HepG2 (cell line): Measurements from ENCODE around the gene ESR2. TPM values are rescaled to one million over a fixed set of nuclear protein-coding genes. Genes with fewer than 3 reads are reported as not detected.

Experiments
- ATAC-seq: fragments of 200-7000 bp; cut with Tn5 transposase; 3 replicates; pipeline ENCODE4 v1.9.1; 2020; ENCODE audit warnings: mild to moderate bottlenecking, moderate library complexity
- BruUV-seq: library from RNA; stranded (reverse); fragments of 400-500 nt; replicated peaks from 2 replicates; lab custom pipeline; 2021; lab: Mats Ljungman, UMichigan
- CTCF ChIA-PET: fragments of 300-600 bp; formaldehyde crosslinking; extraction: SDS; loops from one replicate; lab custom pipeline; 2021; ENCODE audit warnings: low total read pairs, inconsistent platforms, low intra/inter-chr PET ratio; lab: Yijun Ruan, JAX
- POLR2A ChIA-PET: fragments of 350-600 bp; sonication (Branson Sonifier 250); formaldehyde crosslinking; loops from one replicate; lab custom pipeline; 2020; ENCODE audit warnings: antibody characterized with exemption, inconsistent platforms; lab: Yijun Ruan, JAX
- DNase-seq: peaks from one replicate; pipeline ENCODE4 v3.0.0-alpha.2; 2015; ENCODE audit warnings: low spot score
- FAIRE-seq: peaks from 3 replicates; lab custom pipeline; 2011; peaks lifted over from hg19 to GRCh38; lab: Jason Lieb, UNC
- H2AFZ ChIP-seq: one replicate; pipeline ENCODE4 v1.6.1; 2011; ENCODE audit warnings: low read length, inconsistent platforms
- H3K27ac ChIP-seq: fragments of 300-600 bp; 3 replicates; pipeline ENCODE4 v1.8.0; 2011; ENCODE audit warnings: mixed run types, mild to moderate bottlenecking, mixed read lengths, low read length, inconsistent platforms; ENCODE audit not compliant: insufficient read depth; ENCODE audit errors: extremely low read length
- H3K27me3 ChIP-seq, 2 experiments: fragments of 200-600 bp in 1 of 2; 2 replicates in 1 of 2; 3 replicates in 1 of 2; pipeline versions ENCODE4 v1.6.0 to v1.8.0; 2011; ENCODE audit warnings: low read length in 2 of 2, mild to moderate bottlenecking in 2 of 2, moderate library complexity in 2 of 2, inconsistent platforms in 1 of 2; ENCODE audit not compliant: insufficient read depth in 2 of 2, control insufficient read depth in 1 of 2
- H3K36me3 ChIP-seq, 2 experiments: fragments of 200-600 bp in 1 of 2; replicated peaks in 1 of 2; 2 replicates in 1 of 2; 3 replicates in 1 of 2; pipeline versions ENCODE4 v1.5.1 to v1.8.0; 2011; ENCODE audit warnings: low read length in 2 of 2, inconsistent platforms in 1 of 2; ENCODE audit not compliant: insufficient read depth in 2 of 2, control insufficient read depth in 1 of 2
- H3K4me1 ChIP-seq: 2 replicates; pipeline ENCODE4 v1.5.1; 2012; ENCODE audit warnings: low read length, inconsistent platforms; ENCODE audit not compliant: insufficient read depth
- H3K4me2 ChIP-seq: 2 replicates; pipeline ENCODE4 v1.6.0; 2011; ENCODE audit warnings: low read depth, low read length, inconsistent platforms
- H3K4me3 ChIP-seq, 3 experiments: fragments of 200-600 bp in 1 of 3; sonication (generic), shearing (Covaris generic) in 1 of 3; replicated peaks in 1 of 3; 2 replicates each; pipeline ENCODE4 v1.5.1; 2011 to 2016; ENCODE audit warnings: low read length in 3 of 3, inconsistent platforms in 2 of 3, low read depth in 2 of 3, mild to moderate bottlenecking in 2 of 3, control low read depth in 1 of 3, mixed read lengths in 1 of 3; ENCODE audit not compliant: insufficient read depth in 1 of 3
- H3K79me2 ChIP-seq: one replicate; pipeline ENCODE4 v1.6.1; 2011; ENCODE audit warnings: low read length, inconsistent platforms; ENCODE audit not compliant: insufficient read depth
- H3K9ac ChIP-seq: 2 replicates; pipeline ENCODE4 v1.6.0; 2011; ENCODE audit warnings: mild to moderate bottlenecking, low read depth, low read length, inconsistent platforms; ENCODE audit not compliant: insufficient read depth
- H3K9me3 ChIP-seq: 2 replicates; pipeline ENCODE4 v1.5.1; 2012; ENCODE audit warnings: mild to moderate bottlenecking, low read length
- H4K20me1 ChIP-seq: 2 replicates; pipeline ENCODE4 v1.6.0; 2011; ENCODE audit warnings: inconsistent platforms, mild to moderate bottlenecking, low read length, moderate library complexity; ENCODE audit not compliant: insufficient read depth
- ELF1 ChIP-seq: sonication (generic); formaldehyde crosslinking; IDR thresholded peaks from 2 replicates; pipeline ENCODE4 v1.4.0; 2020; ENCODE audit warnings: missing genetic modification reagents
- KLF9 ChIP-seq: IDR thresholded peaks from 2 replicates; pipeline ENCODE4 v1.6.1; 2016; ENCODE audit warnings: low read depth
- MED13 ChIP-seq: sonication (generic); formaldehyde crosslinking; IDR thresholded peaks from 2 replicates; pipeline ENCODE4 v1.5.0; 2020; ENCODE audit warnings: missing genetic modification reagents
- NFE2 ChIP-seq: sonication (generic); formaldehyde crosslinking; IDR thresholded peaks from 2 replicates; pipeline ENCODE4 v1.4.0; 2020; ENCODE audit warnings: missing genetic modification reagents
- NFRKB ChIP-seq: fragments of 450-650 bp; IDR thresholded peaks from 2 replicates; pipeline ENCODE4 v1.6.1; 2017
- NFYC ChIP-seq: IDR thresholded peaks from 2 replicates; pipeline ENCODE4 v1.6.1; 2016; ENCODE audit warnings: missing genetic modification reagents, missing compliant biosample characterization
- PITX1 ChIP-seq: sonication (generic); formaldehyde crosslinking; IDR thresholded peaks from 2 replicates; pipeline ENCODE4 v1.5.1; 2020; ENCODE audit warnings: mild to moderate bottlenecking, missing genetic modification reagents
- RFX1 ChIP-seq: fragments of 450-650 bp; IDR thresholded peaks from 2 replicates; pipeline ENCODE4 v1.6.1; 2017
- ZMYM2 ChIP-seq: sonication (generic); formaldehyde crosslinking; IDR thresholded peaks from 2 replicates; pipeline ENCODE4 v1.8.0; 2022; ENCODE audit warnings: mild to moderate bottlenecking, missing genetic modification reagents
- ZNF124 ChIP-seq: sonication (generic); formaldehyde crosslinking; IDR thresholded peaks from 2 replicates; pipeline ENCODE4 v1.4.0; 2020; ENCODE audit warnings: missing genetic modification reagents
- ZNF207 ChIP-seq: fragments of 450-650 bp; IDR thresholded peaks from 2 replicates; pipeline ENCODE4 v1.6.1; 2016; ENCODE audit warnings: antibody characterized with exemption, borderline replicate concordance
- ZNF496 ChIP-seq: sonication (generic); formaldehyde crosslinking; IDR thresholded peaks from 2 replicates; pipeline ENCODE4 v1.8.1; 2023; ENCODE audit warnings: mild to moderate bottlenecking, moderate library complexity, missing genetic modification reagents; ENCODE audit not compliant: insufficient replicate concordance
- ZNF570 ChIP-seq: sonication (generic); formaldehyde crosslinking; IDR thresholded peaks from 2 replicates; pipeline ENCODE4 v1.4.0; 2020; ENCODE audit warnings: mild to moderate bottlenecking, missing genetic modification reagents, borderline replicate concordance
- ZSCAN31 ChIP-seq: sonication (generic); formaldehyde crosslinking; IDR thresholded peaks from 2 replicates; pipeline ENCODE4 v1.5.0; 2020; ENCODE audit warnings: low read depth, mild to moderate bottlenecking, missing genetic modification reagents
- WGBS: methylation state at CpG from one replicate; pipeline ENCODE4 v1.1.6; 2017; ENCODE audit warnings: low lambda C conversion rate; 5-methylcytosine and 5-hydroxymethylcytosine counted together
- in situ Hi-C: cut with HindIII; loops from 2 replicates; pipeline ENCODE4 v1.10.0; 2017; ENCODE audit warnings: low pct_unique_long_range_greater_than_20kb; ENCODE audit not compliant: extremely low pct_ligation_motif_present
- intact Hi-C: fragments of 100-400 bp; cut with micrococcal nuclease; formaldehyde crosslinking; loops from one replicate; pipeline ENCODE4 v1.10.0; 2022; ENCODE audit not compliant: unreplicated experiment
- polyA plus RNA-seq, 8 experiments: library from polyadenylated mRNA; depleted of rRNA in 3 of 8; stranded (reverse) in 7 of 8; unstranded in 1 of 8; fragments of >200 nt; fragmentation: Illumina TruSeq in 4 of 8; extraction: Trizol in 4 of 8; gene quantifications; 2 replicates each; pipeline versions ENCODE4 v1.2.1 to v1.2.3, GENCODE V29; 2011 to 2016; ENCODE audit warnings: low read depth in 4 of 8, missing spikeins in 1 of 8, mixed read lengths in 1 of 8; ENCODE audit not compliant: insufficient read depth in 1 of 8
- total RNA-seq, 5 experiments: library from RNA; depleted of rRNA; stranded (reverse); fragments of >200 nt; fragmentation: Illumina TruSeq; extraction: Trizol; gene quantifications; 2 replicates each; pipeline ENCODE4 v1.2.3, GENCODE V29; 2016; ENCODE audit warnings: low read depth in 1 of 5
- TF ChIP-seq, protein P1 (sequence below): sonication (generic); formaldehyde crosslinking; IDR thresholded peaks from 2 replicates; pipeline ENCODE4 v1.8.1; 2023; ENCODE audit warnings: mild to moderate bottlenecking, missing genetic modification reagents
- TF ChIP-seq, protein P2 (sequence below): sonication (generic); formaldehyde crosslinking; IDR thresholded peaks from 2 replicates; pipeline ENCODE4 v1.4.0; 2020; ENCODE audit warnings: missing genetic modification reagents
- TF ChIP-seq, protein P3 (sequence below): sonication (generic); formaldehyde crosslinking; IDR thresholded peaks from one replicate; pipeline ENCODE4 v1.5.1; 2020; ENCODE audit warnings: mild to moderate bottlenecking, missing genetic modification reagents; ENCODE audit errors: not compliant biosample characterization

The ESR2 gene
- total and polyA plus RNA-seq, 2 of the 13 experiments (the other 11 are each of a cell fraction or from before 2014, with no cell fraction given), result 0.01 to 0.04 TPM

DNA sequence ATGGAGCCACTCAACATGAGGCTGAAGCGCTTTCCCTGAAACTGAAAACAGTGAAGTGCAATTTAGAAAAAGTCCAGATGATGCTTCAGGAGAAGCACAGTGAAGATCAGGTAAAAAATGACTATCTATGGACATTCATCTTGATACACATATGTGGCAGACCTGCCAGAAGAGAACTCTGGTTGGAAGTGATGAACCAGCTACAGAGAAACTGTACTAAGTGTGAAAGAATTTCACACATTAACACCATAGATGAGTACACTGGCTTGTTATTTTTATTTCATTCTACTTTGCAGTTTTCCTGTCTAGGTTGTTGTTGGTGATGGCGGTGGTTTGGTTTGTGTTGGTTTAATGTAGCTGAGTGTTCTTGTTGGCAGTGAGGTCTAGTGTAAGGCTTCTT, 174.7 kb downstream of the ESR2 start:
- no peaks in the 10 kb centered on the region for H3K79me2 ChIP-seq
- no peak overlapping the region for H3K4me2 ChIP-seq
- CTCF ChIA-PET, result no interaction called here
- no peak overlapping the region for H3K9ac ChIP-seq
- no peak overlapping the region for H3K27ac ChIP-seq
- in situ Hi-C loops, result no loop called here
- ATAC-seq (no peak), FAIRE-seq (no peak), DNase-seq (no peak)
- no peaks in the 10 kb centered on the region for H3K27me3 ChIP-seq
- no peak overlapping the region for H3K4me3 ChIP-seq
- intact Hi-C loops, result no loop called here
- no TSS peak for BruUV-seq
- H3K4me1 ChIP-seq, result no peaks in the 10 kb centered on the region
- WGBS, result 94% methylated on average over 2 of the region's 2 CpGs
- POLR2A ChIA-PET, result no interaction called here
- no peak overlapping the region for H2AFZ ChIP-seq
- H3K36me3 ChIP-seq, result peaks cover 0 to 3% of the 10 kb centered on the region in 2 experiments; a peak in 1 of 5 replicates
- TF ChIP-seq, protein P1, sequence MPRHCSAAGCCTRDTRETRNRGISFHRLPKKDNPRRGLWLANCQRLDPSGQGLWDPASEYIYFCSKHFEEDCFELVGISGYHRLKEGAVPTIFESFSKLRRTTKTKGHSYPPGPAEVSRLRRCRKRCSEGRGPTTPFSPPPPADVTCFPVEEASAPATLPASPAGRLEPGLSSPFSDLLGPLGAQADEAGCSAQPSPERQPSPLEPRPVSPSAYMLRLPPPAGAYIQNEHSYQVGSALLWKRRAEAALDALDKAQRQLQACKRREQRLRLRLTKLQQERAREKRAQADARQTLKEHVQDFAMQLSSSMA (CRISPR knock-in tag), result no peak
- no peak for TF ChIP-seq KLF9
- no peak for TF ChIP-seq NFRKB
- no peak for TF ChIP-seq ELF1 (CRISPR knock-in tag)
- TF ChIP-seq, protein P2, sequence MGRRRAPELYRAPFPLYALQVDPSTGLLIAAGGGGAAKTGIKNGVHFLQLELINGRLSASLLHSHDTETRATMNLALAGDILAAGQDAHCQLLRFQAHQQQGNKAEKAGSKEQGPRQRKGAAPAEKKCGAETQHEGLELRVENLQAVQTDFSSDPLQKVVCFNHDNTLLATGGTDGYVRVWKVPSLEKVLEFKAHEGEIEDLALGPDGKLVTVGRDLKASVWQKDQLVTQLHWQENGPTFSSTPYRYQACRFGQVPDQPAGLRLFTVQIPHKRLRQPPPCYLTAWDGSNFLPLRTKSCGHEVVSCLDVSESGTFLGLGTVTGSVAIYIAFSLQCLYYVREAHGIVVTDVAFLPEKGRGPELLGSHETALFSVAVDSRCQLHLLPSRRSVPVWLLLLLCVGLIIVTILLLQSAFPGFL, result no peak
- no peak for TF ChIP-seq MED13 (CRISPR knock-in tag)
- TF ChIP-seq PITX1 (CRISPR knock-in tag), result no peak
- no peak for TF ChIP-seq NFYC (CRISPR knock-in tag)
- TF ChIP-seq, protein P3, sequence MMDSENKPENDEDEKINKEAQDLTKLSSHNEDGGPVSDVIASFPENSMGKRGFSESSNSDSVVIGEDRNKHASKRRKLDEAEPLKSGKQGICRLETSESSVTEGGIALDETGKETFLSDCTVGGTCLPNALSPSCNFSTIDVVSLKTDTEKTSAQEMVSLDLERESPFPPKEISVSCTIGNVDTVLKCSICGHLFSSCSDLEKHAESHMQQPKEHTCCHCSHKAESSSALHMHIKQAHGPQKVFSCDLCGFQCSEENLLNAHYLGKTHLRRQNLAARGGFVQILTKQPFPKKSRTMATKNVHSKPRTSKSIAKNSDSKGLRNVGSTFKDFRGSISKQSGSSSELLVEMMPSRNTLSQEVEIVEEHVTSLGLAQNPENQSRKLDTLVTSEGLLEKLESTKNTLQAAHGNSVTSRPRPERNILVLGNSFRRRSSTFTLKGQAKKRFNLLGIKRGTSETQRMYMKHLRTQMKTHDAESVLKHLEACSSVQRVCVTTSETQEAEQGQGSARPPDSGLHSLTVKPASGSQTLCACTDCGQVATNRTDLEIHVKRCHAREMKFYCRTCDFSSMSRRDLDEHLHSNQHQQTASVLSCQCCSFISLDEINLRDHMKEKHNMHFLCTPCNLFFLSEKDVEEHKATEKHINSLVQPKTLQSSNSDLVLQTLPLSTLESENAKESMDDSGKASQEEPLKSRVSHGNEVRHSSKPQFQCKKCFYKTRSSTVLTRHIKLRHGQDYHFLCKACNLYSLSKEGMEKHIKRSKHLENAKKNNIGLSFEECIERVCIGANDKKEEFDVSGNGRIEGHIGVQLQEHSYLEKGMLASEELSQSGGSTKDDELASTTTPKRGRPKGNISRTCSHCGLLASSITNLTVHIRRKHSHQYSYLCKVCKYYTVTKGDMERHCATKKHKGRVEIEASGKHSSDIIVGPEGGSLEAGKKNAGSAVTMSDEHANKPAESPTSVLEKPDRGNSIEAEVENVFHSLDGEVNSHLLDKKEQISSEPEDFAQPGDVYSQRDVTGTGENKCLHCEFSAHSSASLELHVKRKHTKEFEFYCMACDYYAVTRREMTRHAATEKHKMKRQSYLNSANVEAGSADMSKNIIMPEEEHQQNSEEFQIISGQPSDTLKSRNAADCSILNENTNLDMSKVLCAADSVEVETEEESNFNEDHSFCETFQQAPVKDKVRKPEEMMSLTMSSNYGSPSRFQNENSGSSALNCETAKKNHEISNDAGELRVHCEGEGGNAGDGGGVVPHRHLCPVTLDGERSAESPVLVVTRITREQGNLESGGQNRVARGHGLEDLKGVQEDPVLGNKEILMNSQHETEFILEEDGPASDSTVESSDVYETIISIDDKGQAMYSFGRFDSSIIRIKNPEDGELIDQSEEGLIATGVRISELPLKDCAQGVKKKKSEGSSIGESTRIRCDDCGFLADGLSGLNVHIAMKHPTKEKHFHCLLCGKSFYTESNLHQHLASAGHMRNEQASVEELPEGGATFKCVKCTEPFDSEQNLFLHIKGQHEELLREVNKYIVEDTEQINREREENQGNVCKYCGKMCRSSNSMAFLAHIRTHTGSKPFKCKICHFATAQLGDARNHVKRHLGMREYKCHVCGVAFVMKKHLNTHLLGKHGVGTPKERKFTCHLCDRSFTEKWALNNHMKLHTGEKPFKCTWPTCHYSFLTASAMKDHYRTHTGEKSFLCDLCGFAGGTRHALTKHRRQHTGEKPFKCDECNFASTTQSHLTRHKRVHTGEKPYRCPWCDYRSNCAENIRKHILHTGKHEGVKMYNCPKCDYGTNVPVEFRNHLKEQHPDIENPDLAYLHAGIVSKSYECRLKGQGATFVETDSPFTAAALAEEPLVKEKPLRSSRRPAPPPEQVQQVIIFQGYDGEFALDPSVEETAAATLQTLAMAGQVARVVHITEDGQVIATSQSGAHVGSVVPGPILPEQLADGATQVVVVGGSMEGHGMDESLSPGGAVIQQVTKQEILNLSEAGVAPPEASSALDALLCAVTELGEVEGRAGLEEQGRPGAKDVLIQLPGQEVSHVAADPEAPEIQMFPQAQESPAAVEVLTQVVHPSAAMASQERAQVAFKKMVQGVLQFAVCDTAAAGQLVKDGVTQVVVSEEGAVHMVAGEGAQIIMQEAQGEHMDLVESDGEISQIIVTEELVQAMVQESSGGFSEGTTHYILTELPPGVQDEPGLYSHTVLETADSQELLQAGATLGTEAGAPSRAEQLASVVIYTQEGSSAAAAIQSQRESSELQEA (CRISPR knock-in tag), result no peak
- no peak for TF ChIP-seq ZNF496 (CRISPR knock-in tag)
- TF ChIP-seq NFE2 (CRISPR knock-in tag), result no peak
- no peak for TF ChIP-seq ZNF124
- no peak for TF ChIP-seq ZMYM2 (CRISPR knock-in tag)
- TF ChIP-seq RFX1, result no peak
- TF ChIP-seq ZNF207, result no peak
- no peak for TF ChIP-seq ZNF570 (CRISPR knock-in tag)
- no peak for TF ChIP-seq ZSCAN31 (CRISPR knock-in tag)
- H3K9me3 ChIP-seq, result no peaks in the 10 kb centered on the region
- no peaks in the 10 kb centered on the region for H4K20me1 ChIP-seq
